ENCODE measurements around the gene FN3KRP. TPM values are rescaled to one million over a fixed set of nuclear protein-coding genes. Genes with fewer than 3 reads are reported as not detected.

Gene FN3KRP
- total and polyA plus RNA-seq, 10 of the 15 experiments (the other 5 are each of a cell fraction or from before 2014, with no cell fraction given), result 1.8 to 50.5 (median 26.5) TPM

DNA sequence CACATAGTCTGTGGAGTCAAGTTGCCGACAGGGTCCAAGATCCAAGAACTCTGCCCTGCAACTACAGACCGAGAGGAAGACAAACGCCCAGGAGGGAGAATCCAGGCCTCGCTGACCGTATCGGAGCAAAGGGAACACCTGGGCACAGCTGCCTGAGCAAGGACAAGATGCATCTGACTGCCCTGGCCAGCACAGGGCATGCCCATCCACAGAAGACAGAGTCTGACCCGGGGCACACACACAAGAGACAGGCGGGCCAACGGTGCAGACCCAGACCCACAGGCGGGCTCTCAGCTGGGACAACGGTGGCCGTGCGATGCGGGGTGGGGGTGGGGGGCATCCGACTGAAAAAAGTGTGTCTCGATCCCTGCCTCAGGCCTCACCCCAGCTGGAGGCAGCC, 24.2 kb upstream of the FN3KRP start (continued):
- TF ChIP-seq KLF5 (IDR thresholded peaks at IDR 0.05; ENCODE audit: partially characterized antibody), result no peak
- TF ChIP-seq EZH2 (IDR thresholded peaks at IDR 0.05; ENCODE audit: borderline replicate concordance, control insufficient read depth, low read depth, low read length), result no peak

GRCh38 chr17:82693168-82693867, 23.2 kb upstream of the FN3KRP start:
- ChIA-PET POLR2A (no interaction called here), CTCF (no interaction called here)
- in situ Hi-C loops (cut with MboI), result no loop called here
- TF ChIP-seq EED (IDR thresholded peaks at IDR 0.05; ENCODE audit: low read depth) (no peak), BCLAF1 (IDR thresholded peaks at IDR 0.05) (no peak), IKZF2 (IDR thresholded peaks at IDR 0.05) (no peak), JUNB (IDR thresholded peaks at IDR 0.05) (no peak), BACH1 (IDR thresholded peaks at IDR 0.05; ENCODE audit: borderline replicate concordance) (no peak), BCL11A (IDR thresholded peaks at IDR 0.05; ENCODE audit: low read depth, low read length) (no peak), KLF5 (IDR thresholded peaks at IDR 0.05; ENCODE audit: partially characterized antibody) (no peak), BRCA1 (IDR thresholded peaks at IDR 0.05; ENCODE audit: low read depth, low read length) (no peak), HDGF (IDR thresholded peaks at IDR 0.05) (no peak), NFYB (IDR thresholded peaks at IDR 0.05; ENCODE audit: insufficient read depth, low read depth, low read length) (no peak), HSF1 (IDR thresholded peaks at IDR 0.05; ENCODE audit: low read depth, low read length) (no peak)
- TF ChIP-seq, protein P1, sequence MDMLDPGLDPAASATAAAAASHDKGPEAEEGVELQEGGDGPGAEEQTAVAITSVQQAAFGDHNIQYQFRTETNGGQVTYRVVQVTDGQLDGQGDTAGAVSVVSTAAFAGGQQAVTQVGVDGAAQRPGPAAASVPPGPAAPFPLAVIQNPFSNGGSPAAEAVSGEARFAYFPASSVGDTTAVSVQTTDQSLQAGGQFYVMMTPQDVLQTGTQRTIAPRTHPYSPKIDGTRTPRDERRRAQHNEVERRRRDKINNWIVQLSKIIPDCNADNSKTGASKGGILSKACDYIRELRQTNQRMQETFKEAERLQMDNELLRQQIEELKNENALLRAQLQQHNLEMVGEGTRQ (IDR thresholded peaks at IDR 0.05; ENCODE audit: borderline replicate concordance, low read depth, low read length), result no peak
- TF ChIP-seq, protein P2, sequence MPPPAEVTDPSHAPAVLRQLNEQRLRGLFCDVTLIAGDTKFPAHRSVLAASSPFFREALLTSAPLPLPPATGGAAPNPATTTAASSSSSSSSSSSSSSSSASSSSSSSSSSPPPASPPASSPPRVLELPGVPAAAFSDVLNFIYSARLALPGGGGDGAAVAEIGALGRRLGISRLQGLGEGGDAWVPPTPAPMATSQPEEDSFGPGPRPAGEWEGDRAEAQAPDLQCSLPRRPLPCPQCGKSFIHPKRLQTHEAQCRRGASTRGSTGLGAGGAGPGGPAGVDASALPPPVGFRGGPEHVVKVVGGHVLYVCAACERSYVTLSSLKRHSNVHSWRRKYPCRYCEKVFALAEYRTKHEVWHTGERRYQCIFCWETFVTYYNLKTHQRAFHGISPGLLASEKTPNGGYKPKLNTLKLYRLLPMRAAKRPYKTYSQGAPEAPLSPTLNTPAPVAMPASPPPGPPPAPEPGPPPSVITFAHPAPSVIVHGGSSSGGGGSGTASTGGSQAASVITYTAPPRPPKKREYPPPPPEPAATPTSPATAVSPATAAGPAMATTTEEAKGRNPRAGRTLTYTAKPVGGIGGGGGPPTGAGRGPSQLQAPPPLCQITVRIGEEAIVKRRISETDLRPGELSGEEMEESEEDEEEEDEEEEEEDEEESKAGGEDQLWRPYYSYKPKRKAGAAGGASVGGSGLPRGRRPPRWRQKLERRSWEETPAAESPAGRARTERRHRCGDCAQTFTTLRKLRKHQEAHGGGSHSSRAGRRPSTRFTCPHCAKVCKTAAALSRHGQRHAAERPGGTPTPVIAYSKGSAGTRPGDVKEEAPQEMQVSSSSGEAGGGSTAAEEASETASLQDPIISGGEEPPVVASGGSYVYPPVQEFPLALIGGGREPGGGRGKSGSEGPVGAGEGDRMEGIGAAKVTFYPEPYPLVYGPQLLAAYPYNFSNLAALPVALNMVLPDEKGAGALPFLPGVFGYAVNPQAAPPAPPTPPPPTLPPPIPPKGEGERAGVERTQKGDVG (CRISPR knock-in tag; IDR thresholded peaks at IDR 0.05), result no peak

More at GRCh38 chr17:82693168-82693867, 23.2 kb upstream of the FN3KRP start:
- Histone ChIP-seq H3K4me2 (ENCODE audit: control insufficient read depth, insufficient read depth) (no peak overlapping the region), H3K4me1 (ENCODE audit: control insufficient read depth, insufficient read depth, low read length) (no peaks in the 10 kb centered on the region), H4K20me1 (ENCODE audit: control insufficient read depth, insufficient read depth) (no peaks in the 10 kb centered on the region), H3K27me3 (replicated peaks in 1 of 2; ENCODE audit: control insufficient read depth in 2 of 2, insufficient read depth in 2 of 2, low read length in 1 of 2) (no peaks in the 10 kb centered on the region; a peak in 1 of 4 replicates), H3K36me3 (ENCODE audit: control insufficient read depth in 2 of 2, insufficient read depth in 2 of 2, low read length in 1 of 2) (no peaks in the 10 kb centered on the region), H2AFZ (ENCODE audit: control insufficient read depth, low read depth, low read length) (no peak overlapping the region), H3K4me3 (no peak overlapping the region), H3K9ac (ENCODE audit: control insufficient read depth, insufficient read depth, low read length) (no peak overlapping the region), H3K27ac (ENCODE audit: control insufficient read depth, insufficient read depth) (no peak overlapping the region), H3K9me3 (replicated peaks; ENCODE audit: control insufficient read depth, insufficient read depth, low read length) (peaks cover 11% of the 10 kb centered on the region; the same call in 2 of the 3 replicates), H3K79me2 (ENCODE audit: control insufficient read depth, insufficient read depth, low read length) (no peaks in the 10 kb centered on the region)
- ChIA-PET SMC1A (ENCODE audit: uncharacterized antibody, unreplicated experiment) (no interaction called here), RAD21 (ENCODE audit: unreplicated experiment) (no interaction called here)
- WGBS (ENCODE audit: insufficient coverage, insufficient replicate concordance, low lambda C conversion rate, missing lambda C conversion rate), result 82% methylated on average over 22 of the region's 22 CpGs
- intact Hi-C loops (cut with micrococcal nuclease; ENCODE audit: unreplicated experiment), result no loop called here
- no TSS peak for BruUV-seq (replicated peaks)
- ATAC-seq (no peak), FAIRE-seq (no peak), DNase-seq (ENCODE audit: low read depth, low spot score) (no peak)

Measured in GM12878 (cell line).